Measurements from ENCODE around the gene AOC1.

Gene AOC1

GRCh38 chr7:150869467-150869866 is 17.1 kb downstream of the AOC1 start:
- Mint-ChIP-seq H3K36me3 (ENCODE audit: low read depth) (no peaks in the 10 kb centered on the region), H3K27ac (no peak overlapping the region), H3K4me1 (no peaks in the 10 kb centered on the region), H3K27me3 (ENCODE audit: low read depth) (no peaks in the 10 kb centered on the region), H3K9me3 (peaks cover 4% of the 10 kb centered on the region), H3K4me3 (no peak overlapping the region)
- TF ChIP-seq CTCF (IDR thresholded peaks at IDR 0.05; ENCODE audit: unreplicated experiment in 3 of 3): no peak

- Mint-ChIP-seq H3K4me3 (no peak overlapping the region), H3K4me1 (peaks cover 5% of the 10 kb centered on the region)
Measured at GRCh38 chr7:150871601-150872000, 19.3 kb downstream of the AOC1 start.

GRCh38 chr7:150874401-150875198 is 22.3 kb downstream of the AOC1 start:
- Mint-ChIP-seq H3K27ac (no peak overlapping the region), H3K36me3 (ENCODE audit: low read depth) (no peaks in the 10 kb centered on the region), H3K4me3 (no peak overlapping the region), H3K27me3 (ENCODE audit: low read depth) (no peaks in the 10 kb centered on the region), H3K9me3 (peaks cover 10% of the 10 kb centered on the region), H3K4me1 (peaks cover 22% of the 10 kb centered on the region)
- TF ChIP-seq CTCF (IDR thresholded peaks at IDR 0.05; ENCODE audit: unreplicated experiment in 3 of 3): no peak

More at GRCh38 chr7:150871601-150872000, 19.3 kb downstream of the AOC1 start:
- no peak overlapping the region for H3K27ac Mint-ChIP-seq
- TF ChIP-seq CTCF (IDR thresholded peaks at IDR 0.05; ENCODE audit: unreplicated experiment in 3 of 3): no peak
- H3K9me3 Mint-ChIP-seq: peaks cover 4% of the 10 kb centered on the region
- no peaks in the 10 kb centered on the region for H3K27me3 Mint-ChIP-seq (ENCODE audit: low read depth)
- no peaks in the 10 kb centered on the region for H3K36me3 Mint-ChIP-seq (ENCODE audit: low read depth)

GRCh38 chr7:150875791-150876190 is 23.5 kb downstream of the AOC1 start:
- Mint-ChIP-seq H3K9me3 (peaks cover 22% of the 10 kb centered on the region), H3K27ac (no peak overlapping the region), H3K36me3 (ENCODE audit: low read depth) (peaks cover 2% of the 10 kb centered on the region), H3K27me3 (ENCODE audit: low read depth) (no peaks in the 10 kb centered on the region), H3K4me3 (no peak overlapping the region), H3K4me1 (peaks cover 30% of the 10 kb centered on the region)
- TF ChIP-seq CTCF (IDR thresholded peaks at IDR 0.05; ENCODE audit: unreplicated experiment in 3 of 3): no peak

- Mint-ChIP-seq H3K4me3 (peak overlapping the region; percentile 24 to 54 (median 47)), H3K9me3 (peaks cover 25% of the 10 kb centered on the region), H3K4me1 (peaks cover 30% of the 10 kb centered on the region), H3K27me3 (ENCODE audit: low read depth) (no peaks in the 10 kb centered on the region), H3K36me3 (ENCODE audit: low read depth) (peaks cover 4% of the 10 kb centered on the region), H3K27ac (peak overlapping the region; percentile 73 to 92 (median 85))
- TF ChIP-seq CTCF (IDR thresholded peaks at IDR 0.05; ENCODE audit: unreplicated experiment in 3 of 3): peak; percentile 53 to 67 (median 57)
Measured at GRCh38 chr7:150876817-150877526, 24.7 kb downstream of the AOC1 start.
